LNCAP (cell line): Measurements from ENCODE around the gene PTPRN2.

Experiments used
- CTCF ChIP-seq: fragments of 450-650 bp; IDR thresholded peaks from 2 replicates; pipeline ENCODE4 v1.5.1; 2017; ENCODE audit warnings: mild to moderate bottlenecking

Gene PTPRN2

DNA sequence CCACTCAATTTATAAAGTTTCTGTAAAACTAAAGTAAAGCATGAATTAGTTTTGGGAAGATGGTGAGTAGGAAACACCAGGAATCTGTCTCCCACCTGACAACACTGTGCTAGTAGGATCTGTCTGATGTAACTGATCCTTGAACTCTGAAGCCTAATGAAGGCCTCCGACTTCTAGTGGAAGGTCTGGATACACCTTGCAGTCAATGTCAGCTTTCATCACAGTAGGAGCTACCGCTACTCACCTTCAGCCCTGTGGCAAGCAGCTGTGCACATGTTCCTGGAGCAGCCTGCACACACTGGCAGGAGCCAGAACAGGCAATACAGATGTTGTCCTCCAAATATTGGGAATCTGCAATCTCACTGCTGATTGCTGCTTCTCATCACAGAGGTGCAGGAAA, 471.4 kb downstream of the PTPRN2 start:
- no peak for TF ChIP-seq CTCF

GRCh38 chr7:158114056-158114850, 473.4 kb downstream of the PTPRN2 start:
- TF ChIP-seq CTCF = no peak

DNA sequence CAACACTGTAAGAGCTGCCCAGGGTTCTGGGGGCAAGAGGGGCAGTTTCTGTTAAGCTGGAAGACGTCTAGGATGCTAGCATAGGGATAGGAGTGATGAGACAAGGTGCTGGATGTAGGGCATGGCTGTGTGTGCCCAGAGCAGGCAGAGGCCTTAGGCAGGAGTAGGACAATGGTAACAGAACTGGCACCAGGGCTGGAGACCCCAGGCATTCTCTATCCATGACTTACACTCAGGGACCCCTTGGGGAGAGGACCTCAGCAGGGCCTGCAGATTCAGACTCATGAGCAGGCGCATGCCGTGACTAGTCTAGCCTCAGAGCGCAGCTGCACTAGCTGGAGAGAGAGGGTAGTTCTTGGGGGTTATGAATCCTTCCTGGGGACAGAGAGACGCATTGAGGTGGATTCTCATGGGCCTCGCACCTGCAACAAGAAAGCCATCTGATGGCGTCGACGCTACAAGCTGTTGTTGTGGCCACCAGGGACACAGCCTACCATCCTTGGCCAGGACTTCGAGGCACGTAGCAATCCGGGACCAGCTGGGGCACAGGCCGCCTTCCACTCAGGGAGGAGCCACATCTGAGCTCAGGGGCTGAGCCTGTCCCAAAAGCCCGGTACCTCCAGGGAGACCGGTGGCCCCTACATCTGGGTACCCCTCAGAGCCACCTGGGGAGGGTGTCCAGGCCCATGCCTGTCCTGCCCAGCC, 474.1 kb downstream of the PTPRN2 start:
- no peak for TF ChIP-seq CTCF

DNA sequence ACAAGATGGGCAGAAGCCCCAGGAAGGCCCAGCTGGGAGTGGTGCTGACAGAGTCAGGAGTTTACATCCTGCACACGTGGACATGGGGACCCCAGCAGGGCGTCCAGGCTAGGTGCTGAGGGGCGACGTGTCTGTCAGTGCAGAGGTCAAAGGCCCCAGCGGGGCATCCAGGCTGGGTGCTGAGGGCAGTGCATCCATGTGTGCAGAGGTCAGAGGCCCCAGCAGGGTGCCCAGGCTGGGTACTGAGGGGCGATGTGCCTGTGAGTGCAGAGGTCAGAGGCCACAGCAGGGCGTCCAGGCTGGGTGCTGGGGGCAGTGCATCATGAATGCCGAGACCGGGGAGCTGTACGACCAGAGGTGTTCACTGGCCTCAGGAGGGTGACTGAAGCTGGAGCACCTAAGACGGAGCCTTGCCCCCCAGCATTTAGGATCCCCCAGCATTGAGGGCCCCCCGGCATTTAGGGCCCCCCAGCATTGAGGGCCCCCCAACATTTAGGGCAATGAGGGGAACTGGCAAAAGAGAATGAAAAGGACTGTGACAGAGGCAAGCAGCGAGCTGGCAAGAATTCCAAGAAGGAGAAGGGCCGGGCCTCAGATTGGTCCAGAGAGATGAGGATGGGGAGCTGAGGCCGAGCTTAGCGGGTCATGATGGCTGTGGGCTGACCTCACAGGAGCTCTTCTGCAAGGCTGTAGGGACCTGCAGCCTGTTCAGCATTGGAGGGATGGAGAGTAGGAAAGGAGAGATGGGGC, 474.9 kb downstream of the PTPRN2 start:
- no peak for TF ChIP-seq CTCF

DNA sequence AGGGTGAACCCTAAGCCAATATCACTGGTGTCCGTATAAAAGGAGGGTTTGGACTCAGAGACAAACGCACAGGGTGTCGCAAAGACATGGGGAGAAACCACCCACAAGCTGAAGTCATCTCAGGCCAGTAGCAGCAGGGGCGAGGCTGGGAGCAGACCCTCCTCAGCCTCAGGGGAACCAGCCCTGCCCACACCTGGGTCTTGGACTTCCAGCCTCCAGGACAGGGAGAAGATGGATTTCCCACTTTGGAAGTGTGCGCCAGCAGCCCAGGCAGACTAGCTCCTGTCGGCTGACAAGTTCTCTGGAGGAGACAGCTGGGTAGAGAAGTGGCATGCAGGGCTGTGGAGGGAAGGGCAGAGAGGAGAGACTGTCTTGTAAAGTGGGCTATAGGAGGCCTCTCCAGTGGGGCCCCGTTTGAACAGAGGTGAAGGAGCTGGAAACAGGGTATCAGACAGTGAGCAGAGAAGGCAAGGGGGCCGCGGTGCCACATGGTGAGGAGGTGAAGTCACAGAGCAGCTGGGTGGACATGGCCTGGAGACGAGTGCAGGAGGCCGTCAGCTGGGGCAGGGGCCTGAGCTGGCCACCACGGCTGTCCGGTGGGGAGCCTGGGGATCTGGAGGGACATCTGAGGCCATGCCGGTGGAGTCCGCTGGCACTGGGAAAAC, 475.6 kb downstream of the PTPRN2 start:
- no peak for TF ChIP-seq CTCF

DNA sequence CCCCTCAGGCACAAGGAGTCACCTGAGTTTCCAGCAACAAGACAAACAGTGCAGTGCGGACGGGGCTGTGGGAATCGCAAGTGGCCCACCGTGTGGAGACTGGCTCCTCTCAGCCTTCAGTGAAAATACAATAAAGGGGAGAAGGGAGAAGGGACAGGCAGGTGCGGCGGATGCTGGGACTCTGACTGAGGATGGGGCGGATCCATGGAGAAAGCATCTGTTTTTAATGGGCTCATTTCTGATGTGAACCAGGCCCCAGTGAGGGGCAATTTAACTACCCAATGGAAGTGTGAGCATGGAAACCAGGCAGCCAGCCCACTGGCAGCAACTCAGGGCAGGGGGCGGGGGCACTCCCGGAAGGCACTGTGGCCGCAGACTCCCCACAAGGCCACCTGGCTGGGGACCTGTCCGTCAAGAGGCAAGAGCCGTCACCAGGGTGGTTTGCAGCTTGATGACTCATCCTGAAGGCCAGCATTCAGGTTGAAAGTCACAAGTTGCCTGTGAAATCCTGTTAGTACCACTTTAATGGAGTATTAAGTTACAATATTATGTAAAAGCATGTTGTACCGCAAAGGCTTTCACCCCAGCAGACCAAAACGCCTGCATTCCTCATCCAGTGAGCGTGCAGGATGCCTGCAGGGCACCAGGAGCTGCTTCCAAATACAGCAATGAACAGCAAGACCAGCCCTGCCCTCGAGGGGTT, 476.4 kb downstream of the PTPRN2 start:
- TF ChIP-seq CTCF = no peak

- no peak for TF ChIP-seq CTCF
These were observed 477.0 kb downstream of the PTPRN2 start for GRCh38 chr7:158110661-158111048.
